A172 (cell line): ENCODE measurements around the gene PRDM16. TPM values are rescaled to one million over a fixed set of nuclear protein-coding genes. Genes with fewer than 3 reads are reported as not detected.

ENCODE experiments used
- DNase-seq: peaks from one replicate; pipeline ENCODE4 v3.0.0-alpha.2; 2015; ENCODE audit warnings: low spot score
- total RNA-seq: library from RNA; depleted of rRNA; stranded (reverse); fragments of >200 nt; shearing (Covaris generic); gene quantifications from 2 replicates; pipeline ENCODE4 v1.2.3, GENCODE V29; 2014

Gene PRDM16
- total RNA-seq, 1 experiment from 2014 or later = 0.84 TPM

- peak; percentile 37 for DNase-seq
Measured at GRCh38 chr1:3069491-3070308, 697 bp downstream of the PRDM16 start.

DNA sequence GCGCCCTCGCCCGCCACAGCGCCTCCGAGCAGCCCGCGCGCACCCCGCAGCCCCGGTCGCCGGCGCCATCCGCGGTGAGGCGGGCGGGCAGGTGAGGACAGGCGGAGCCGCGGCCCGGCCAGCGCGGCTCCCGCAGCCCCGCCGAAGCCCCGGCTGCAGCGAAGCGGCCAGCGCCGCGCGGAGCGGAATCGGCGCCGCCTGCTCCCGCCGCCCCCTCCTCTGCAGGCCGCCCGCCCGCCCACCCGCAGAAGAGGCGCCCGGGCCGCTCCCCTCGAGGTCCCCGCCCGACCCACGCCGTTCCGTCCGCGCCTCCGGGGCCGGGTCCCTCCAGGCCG is 1.3 kb downstream of the PRDM16 start:
- DNase-seq = no peak

DNA sequence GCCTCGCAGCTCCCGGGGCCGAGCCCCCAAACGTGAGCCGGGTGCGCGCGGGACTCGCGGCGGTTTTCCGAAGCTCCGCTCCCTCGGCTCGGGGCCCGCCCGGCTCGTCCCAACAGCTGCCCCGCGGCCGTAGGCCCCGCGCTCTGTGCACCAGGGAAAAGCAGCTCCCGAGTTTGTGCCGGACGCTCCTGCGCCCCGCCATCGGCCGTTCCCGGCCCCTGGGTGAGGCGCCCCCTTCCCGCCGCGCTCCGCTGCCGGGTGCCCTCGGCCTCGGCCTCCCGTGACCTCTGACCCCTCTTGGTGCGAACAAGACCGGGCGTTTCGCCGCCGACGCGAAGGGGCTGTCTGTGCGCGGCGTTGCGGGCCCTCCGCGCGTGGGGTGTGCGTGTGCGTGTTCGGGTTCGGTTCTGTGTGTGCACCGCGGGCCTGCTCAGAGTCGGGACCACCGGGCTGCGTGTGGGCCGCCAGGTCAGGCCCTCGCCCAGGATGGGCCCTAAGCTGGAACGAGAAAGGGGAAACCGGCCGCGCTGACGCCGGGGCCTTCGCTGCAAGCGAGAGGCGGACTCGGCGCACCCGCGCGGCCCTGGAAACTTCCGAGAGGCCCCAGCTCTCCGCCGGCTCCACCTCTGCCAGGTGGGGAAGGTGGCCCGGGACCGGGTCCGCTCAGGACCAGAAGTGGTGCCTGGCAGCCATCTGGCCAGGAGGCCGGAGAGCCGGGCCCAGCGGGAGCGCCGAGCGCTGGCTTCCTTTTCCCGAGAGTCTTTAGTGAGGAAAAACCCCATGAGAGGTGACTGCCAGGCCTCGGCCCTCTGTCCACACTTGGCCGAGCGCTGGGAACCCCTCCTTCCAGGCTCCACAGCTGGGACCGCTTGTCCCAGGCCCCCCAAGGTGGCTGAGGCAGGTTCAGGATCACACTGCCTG is 1.9 kb downstream of the PRDM16 start:
- no peak for DNase-seq

- no peak for DNase-seq
Measured at GRCh38 chr1:3071565-3072390, 2.8 kb downstream of the PRDM16 start.

DNA sequence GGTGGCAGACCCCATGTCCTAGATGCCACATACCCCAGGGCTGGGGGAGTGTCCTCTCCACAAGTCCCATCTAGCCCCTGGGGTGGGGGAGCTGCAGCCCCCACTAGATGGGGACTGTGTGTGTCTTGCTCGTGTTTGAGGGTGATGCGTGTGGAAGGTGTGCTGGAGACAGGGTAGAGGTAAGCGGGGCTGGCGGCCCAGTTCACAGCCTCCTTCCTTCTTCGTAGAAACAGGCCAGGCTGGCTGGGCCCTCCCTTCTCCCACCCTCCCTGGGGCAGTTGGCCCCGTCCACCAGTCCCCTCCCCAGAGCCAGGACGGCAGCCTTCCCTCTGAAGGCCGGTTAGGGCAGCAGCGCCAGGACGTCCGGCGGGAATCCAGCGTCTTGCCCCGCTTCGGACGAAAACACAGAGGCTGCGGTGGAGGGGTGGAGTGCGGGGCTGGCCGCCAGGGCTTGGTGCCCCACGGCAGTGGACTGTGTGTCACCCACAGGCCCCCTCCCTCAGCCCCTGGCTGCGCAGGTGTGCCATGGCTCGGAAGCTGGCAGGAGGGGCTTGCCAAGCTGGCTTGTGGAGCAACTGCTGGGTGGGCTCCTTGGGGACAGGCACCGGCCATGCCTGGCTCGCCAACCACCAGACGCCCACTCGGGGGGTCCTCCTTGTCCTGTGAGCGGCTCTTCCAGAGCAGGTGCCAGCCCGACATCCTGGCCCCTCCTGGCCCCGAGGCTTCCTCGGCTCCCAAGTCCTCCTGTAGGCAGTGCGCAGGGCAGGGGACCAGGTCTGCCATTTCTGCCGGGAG is 3.6 kb downstream of the PRDM16 start:
- no peak for DNase-seq

- DNase-seq = no peak
Measured at GRCh38 chr1:3073186-3073488, 4.1 kb downstream of the PRDM16 start.

DNA sequence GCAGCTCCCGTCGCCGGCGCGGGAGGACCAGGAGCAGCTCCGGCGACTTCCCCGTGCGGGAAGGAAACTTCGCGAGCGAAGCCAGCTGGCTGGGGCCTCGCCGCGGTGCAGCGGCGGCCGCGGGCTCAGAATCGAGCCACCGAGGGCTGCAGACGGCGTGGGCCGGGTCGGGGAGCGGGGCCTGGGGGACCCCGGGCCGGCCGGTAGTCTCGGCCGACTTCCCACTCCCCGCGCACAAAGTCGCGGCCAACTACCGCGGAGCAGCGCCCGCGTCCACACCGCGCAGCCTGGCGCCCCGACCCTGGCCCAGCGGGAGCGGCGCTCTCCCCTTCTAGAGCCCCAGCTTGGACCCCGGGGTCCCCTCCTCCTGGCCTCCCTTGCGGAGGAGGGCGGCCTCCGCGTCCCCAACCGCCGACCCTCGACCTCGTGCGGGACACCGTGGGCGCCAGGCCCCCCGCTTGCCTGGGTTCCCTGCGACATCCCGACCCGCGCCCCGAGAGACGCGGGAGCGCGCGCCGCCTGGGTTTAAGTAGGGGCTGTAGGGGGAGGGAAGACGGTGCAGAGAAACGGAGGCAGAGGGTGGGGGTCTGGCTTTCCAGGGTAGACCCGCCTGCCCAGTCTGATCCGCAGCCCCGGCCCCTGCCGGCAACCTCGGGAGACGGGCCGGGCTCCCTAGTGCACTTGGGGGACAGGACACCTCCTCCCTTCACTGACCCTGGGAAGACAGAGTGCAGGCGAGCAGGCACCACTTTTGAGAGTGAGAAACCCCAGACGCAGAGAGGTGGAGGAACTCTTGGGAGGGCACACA is 4.7 kb downstream of the PRDM16 start:
- DNase-seq = no peak

DNA sequence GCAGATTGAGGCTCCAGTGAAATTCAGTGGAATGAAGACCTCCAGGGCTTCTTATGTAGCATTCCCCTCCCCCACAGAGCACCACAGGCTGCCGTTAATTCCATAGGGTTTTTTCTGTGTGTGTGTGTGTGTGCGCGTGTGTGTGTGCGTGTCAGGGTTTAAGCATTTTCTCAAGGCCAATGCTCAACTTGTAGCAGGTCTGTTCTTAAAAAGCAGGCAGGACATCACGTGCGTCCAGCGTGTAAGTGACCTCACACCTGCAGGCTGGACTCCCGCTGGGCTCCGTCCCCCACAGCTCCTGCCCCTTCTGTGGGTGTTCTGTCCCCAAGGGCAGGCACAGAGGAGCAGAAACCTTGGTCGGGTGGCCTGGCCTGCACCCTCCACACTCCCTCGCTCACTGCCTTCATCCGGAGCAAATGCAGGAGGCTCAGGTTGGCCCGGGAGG is 5.3 kb downstream of the PRDM16 start:
- no peak for DNase-seq

- DNase-seq = no peak
Measured at GRCh38 chr1:3074800-3075199, 5.8 kb downstream of the PRDM16 start.

DNA sequence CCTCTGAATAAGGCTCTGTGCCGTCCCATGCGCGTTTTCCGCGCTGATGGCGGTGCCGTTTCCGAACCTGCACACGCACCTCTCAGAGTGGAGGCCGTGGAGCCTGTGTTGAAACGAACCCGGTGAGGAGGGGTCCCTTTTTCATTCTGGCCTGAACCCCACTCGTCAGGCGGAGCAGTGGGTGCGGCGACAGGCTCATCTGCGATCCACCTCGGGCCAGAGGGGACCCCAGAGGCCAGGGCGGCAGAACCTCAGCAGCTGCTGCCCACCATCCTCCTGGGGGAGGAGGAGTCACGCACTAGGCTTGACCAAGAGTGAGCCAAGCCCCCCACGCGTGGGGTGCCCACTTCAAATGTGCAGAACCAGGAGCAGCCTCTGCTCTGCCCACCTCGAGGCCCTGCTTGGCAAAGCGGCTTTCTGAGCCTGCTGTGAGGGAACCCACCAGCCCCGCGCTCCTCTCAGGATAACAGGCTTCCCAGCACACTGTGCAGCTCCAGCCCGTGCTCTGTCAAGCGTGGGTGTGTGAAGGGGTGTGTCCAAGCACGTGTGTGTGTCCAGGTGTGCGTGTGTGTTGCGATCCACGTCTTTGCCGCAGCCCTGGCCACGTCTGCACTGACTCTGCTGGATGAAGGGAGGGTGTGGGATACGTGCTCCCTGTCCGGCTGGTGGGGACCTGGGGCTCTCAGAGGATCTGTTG is 6.8 kb downstream of the PRDM16 start:
- DNase-seq = no peak

- DNase-seq = no peak
Measured at GRCh38 chr1:3076363-3076740, 7.3 kb downstream of the PRDM16 start.

GRCh38 chr1:3077081-3077480 is 8.1 kb downstream of the PRDM16 start:
- no peak for DNase-seq

- no peak for DNase-seq
Measured at GRCh38 chr1:3077561-3077960, 8.6 kb downstream of the PRDM16 start.

- no peak for DNase-seq
Measured at GRCh38 chr1:3078430-3078861, 9.4 kb downstream of the PRDM16 start.

DNA sequence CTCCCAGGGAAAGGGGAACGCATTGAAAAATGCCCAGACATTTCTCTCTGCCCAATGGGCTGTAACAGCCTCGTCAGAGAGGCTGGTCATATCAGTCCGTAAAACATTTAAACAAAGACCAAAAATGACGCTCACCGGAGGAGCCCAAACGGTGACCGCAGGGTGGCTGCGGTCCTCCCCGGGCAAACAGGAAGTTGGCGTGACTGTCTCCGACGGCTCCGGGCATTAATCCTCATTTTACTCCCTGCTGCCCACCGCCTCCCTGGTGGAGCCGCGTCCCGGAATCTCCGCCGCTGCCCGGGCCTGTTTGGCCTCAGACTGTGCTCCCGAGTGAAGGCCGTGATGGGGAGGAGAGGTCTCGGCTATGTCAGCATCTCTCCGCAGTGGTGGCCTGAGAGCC is 9.9 kb downstream of the PRDM16 start:
- DNase-seq = no peak

DNA sequence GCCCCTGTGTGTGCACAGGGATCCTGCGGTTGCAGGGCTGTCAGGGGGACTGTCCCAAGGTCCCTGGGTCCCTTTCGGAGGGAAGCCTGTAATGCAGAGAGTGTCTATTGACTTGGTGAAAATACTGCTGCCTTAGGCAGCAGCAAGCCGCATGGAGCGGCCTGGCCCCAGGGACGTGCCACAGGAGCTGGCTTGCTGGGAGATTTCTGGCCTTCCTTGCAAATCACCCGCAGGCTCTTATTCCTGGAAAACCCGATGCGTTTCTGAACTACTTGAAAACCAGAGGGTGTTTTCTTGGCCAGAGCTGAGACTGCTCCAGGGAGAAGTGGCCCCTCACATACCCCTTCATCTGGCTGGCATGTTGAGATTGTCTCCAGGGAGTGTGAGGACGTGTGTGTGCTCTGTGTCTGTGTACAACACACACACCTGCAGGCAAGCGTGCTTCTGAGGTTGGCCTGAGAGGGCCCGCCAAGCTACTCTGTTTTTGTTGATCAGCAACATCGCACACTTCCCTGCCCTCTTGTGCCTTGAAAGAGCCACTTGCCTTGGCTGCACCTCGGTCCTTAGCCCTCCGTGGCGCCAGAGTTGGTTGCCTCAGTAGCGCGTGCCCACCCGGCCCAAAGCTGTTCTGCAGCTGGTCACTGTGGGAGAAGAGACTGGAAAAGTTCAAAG is 10.5 kb downstream of the PRDM16 start:
- no peak for DNase-seq

- DNase-seq = no peak
Measured at GRCh38 chr1:3080053-3080955, 11.3 kb downstream of the PRDM16 start.

DNA sequence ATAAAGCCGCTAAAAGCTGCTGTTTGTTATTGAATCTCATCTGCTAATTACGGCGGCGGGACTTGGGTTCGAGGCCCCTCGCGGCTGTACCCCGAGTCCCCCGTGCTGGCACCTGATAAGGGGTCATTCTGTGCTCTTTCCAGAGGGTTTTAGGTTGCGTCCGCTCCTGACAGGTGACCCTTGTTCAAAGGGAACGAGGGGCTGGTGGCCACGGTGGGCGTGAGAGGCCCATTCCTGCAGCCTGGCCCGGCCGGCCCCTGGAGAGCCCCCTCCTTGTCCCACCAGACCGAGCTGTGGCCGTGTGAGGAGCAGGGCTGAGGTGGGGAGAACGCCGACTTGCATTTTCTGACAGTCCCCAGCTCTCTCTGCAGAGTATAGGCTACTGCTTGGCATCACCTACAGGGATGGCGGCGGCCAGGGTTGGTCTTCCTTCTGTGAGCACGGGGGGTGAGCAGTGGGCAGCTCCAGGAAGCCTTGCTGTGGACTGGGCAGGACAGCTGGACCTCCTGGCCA is 12.2 kb downstream of the PRDM16 start:
- DNase-seq = no peak
